DND-41 (cell line): ENCODE measurements around the gene EVL.

ENCODE experiments used
- CTCF ChIP-seq: IDR thresholded peaks from 2 replicates; pipeline ENCODE4 v1.5.1; 2012; ENCODE audit warnings: borderline replicate concordance, low read length, moderate library complexity, mild to moderate bottlenecking; ENCODE audit not compliant: poor library complexity, severe bottlenecking; ENCODE audit errors: extremely low read depth
- EZH2 ChIP-seq: IDR thresholded peaks from 3 replicates; pipeline ENCODE4 v1.6.1; 2012; ENCODE audit warnings: borderline replicate concordance, low read depth, mild to moderate bottlenecking, moderate library complexity, low read length, inconsistent platforms; ENCODE audit not compliant: severe bottlenecking

GRCh38 chr14:100165831-100166440 lies 100.7 kb downstream of the EVL start:
- no peak for TF ChIP-seq EZH2
- TF ChIP-seq CTCF: no peak
